SK-N-MC (cell line): ENCODE results near the gene HMGN4.
"Not testable (repeated sequence)": the region's sequence is repeated elsewhere in the genome, so short reads cannot be mapped to it uniquely, and the experiment has no call there.

Experiments
- DNase-seq: peaks from one replicate; pipeline ENCODE4 v3.0.0-alpha.2; 2011; ENCODE audit warnings: low read depth, low spot score
- H3K27ac ChIP-seq: fragments of 200-600 bp; sonication (generic); 2 replicates; pipeline ENCODE4 v1.5.1; 2016; ENCODE audit warnings: mixed run types
- H3K36me3 ChIP-seq: fragments of 200-600 bp; sonication (generic); 2 replicates; pipeline ENCODE4 v1.6.1; 2017; ENCODE audit warnings: antibody characterized with exemption, low read length, mixed read lengths; ENCODE audit not compliant: insufficient read depth
- H3K4me3 ChIP-seq: fragments of 200-600 bp; sonication (generic); 2 replicates; pipeline ENCODE4 v1.5.1; 2016
- H3K9ac ChIP-seq: fragments of 200-600 bp; sonication (generic); 2 replicates; pipeline ENCODE4 v1.8.0; 2017; ENCODE audit warnings: mixed run types, mixed read lengths; ENCODE audit not compliant: insufficient read length
- H3K9me3 ChIP-seq: fragments of 200-600 bp; sonication (generic); 2 replicates; pipeline ENCODE4 v1.6.1; 2017; ENCODE audit warnings: low read depth, mild to moderate bottlenecking, antibody characterized with exemption, low read length, moderate library complexity, mixed read lengths
- EZH2 ChIP-seq: fragments of 200-600 bp; sonication (generic); IDR thresholded peaks from one replicate; pipeline ENCODE4 v1.6.1; 2017; ENCODE audit warnings: antibody characterized with exemption
- FOXP2 ChIP-seq: optimal IDR thresholded peaks from 2 replicates; pipeline ENCODE3; 2011; ENCODE audit warnings: mild to moderate bottlenecking, moderate library complexity; ENCODE audit not compliant: insufficient read depth; ENCODE audit errors: extremely low read length, control extremely low read depth
- POLR2AphosphoS5 ChIP-seq: IDR thresholded peaks from 2 replicates; pipeline ENCODE4 v1.6.1; 2012; ENCODE audit warnings: mild to moderate bottlenecking, low read depth, low read length, borderline replicate concordance

HMGN4 gene

GRCh38 chr6:26520237-26520849 lies 17.8 kb upstream of the HMGN4 start:
- TF ChIP-seq POLR2AphosphoS5: peak; percentile 50; the same call in 1 of the 2 replicates
- no peak for TF ChIP-seq FOXP2
- no peak for TF ChIP-seq EZH2
- Histone ChIP-seq H3K9ac (peak overlapping the region; percentile 84), H3K27ac (peak overlapping the region; percentile 91), H3K9me3 (no peaks in the 10 kb centered on the region), H3K36me3 (no peaks in the 10 kb centered on the region), H3K4me3 (peak overlapping the region; percentile 80)
- peak; percentile 24 for DNase-seq

- peak overlapping the region; percentile 66 for H3K4me3 ChIP-seq
- peak overlapping the region; percentile 48; the same call in 1 of the 2 replicates for H3K27ac ChIP-seq
- H3K9ac ChIP-seq: peak overlapping the region; percentile 56
- peak; percentile 44 for DNase-seq
- H3K9me3 ChIP-seq: no peaks in the 10 kb centered on the region
- TF ChIP-seq POLR2AphosphoS5: no peak
- no peak for TF ChIP-seq EZH2
- no peak for TF ChIP-seq FOXP2
- no peaks in the 10 kb centered on the region for H3K36me3 ChIP-seq
Observed at GRCh38 chr6:26520850-26521599, 17.1 kb upstream of the HMGN4 start.

- Histone ChIP-seq H3K4me3 (peak overlapping the region; percentile 66), H3K9ac (peak overlapping the region; percentile 56), H3K36me3 (no peaks in the 10 kb centered on the region), H3K9me3 (no peaks in the 10 kb centered on the region), H3K27ac (peak overlapping the region; percentile 48; the same call in 1 of the 2 replicates)
- no peak for DNase-seq
- no peak for TF ChIP-seq EZH2
- TF ChIP-seq FOXP2: no peak
- TF ChIP-seq POLR2AphosphoS5: no peak
Observed at GRCh38 chr6:26521600-26522391, 16.4 kb upstream of the HMGN4 start.

GRCh38 chr6:26522486-26523228 lies 15.5 kb upstream of the HMGN4 start:
- not testable (repeated sequence) for H3K9me3 ChIP-seq, H3K27ac ChIP-seq, DNase-seq, H3K36me3 ChIP-seq, H3K4me3 ChIP-seq, H3K9ac ChIP-seq

- not testable (repeated sequence) for H3K9me3 ChIP-seq, H3K36me3 ChIP-seq, DNase-seq, H3K9ac ChIP-seq, H3K4me3 ChIP-seq, H3K27ac ChIP-seq
Observed at GRCh38 chr6:26524314-26524713, 13.9 kb upstream of the HMGN4 start.

DNA sequence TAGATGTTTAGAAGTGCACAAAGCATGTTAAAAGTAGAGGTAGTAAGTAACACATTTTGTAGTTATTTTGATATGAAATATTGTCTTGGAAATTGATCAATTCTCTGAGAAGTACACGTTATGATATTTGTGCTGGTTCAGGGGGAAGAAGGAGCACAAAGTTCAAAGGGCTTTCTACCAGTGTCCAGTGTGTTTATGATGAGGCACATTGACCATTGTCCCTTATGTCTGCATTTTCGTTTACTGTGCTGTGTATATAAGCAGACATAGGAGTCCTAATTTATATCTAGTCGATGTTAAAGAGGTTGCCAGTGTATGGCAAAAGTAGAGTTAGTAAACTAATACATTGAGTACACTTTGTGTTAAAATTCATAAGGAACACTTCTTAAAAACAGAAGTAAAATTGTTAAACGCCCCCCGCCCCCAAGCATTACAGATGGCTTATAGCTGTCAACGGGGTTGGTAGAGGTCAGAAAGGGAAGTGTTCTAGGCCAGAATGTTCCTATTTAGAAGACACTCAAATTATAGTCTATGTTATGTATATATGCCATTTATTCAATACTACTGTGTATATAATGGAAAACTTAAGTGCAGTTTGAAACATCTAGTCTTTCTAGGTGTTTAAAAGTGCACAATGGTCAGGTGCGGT lies 13.3 kb upstream of the HMGN4 start:
- no peak for TF ChIP-seq FOXP2
- no peak for TF ChIP-seq POLR2AphosphoS5
- no peak for TF ChIP-seq EZH2
- no peak for DNase-seq
- H3K9ac ChIP-seq: no peak overlapping the region
- H3K9me3 ChIP-seq: no peaks in the 10 kb centered on the region
- H3K27ac ChIP-seq: no peak overlapping the region
- H3K36me3 ChIP-seq: no peaks in the 10 kb centered on the region
- no peak overlapping the region for H3K4me3 ChIP-seq

DNA sequence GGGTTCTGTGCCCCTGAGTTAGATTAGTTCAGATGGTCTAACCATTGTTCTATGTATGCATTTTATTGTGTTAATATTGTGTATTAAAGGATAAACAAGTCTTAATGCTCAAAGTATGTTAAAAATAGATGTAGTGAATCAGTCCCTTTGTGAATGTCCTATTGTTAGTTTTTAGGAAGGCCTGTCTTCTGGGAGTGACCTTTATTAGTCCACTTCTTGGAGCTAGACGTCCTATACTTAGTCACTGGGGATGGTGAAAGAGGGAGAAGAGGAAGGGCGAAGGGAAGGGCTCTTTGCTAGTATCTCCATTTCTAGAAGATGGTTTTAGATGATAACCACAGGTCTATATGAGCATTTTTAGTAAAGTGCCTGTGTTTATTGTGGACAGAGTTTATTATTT lies 12.3 kb upstream of the HMGN4 start:
- Histone ChIP-seq H3K36me3 (no peaks in the 10 kb centered on the region), H3K9me3 (no peaks in the 10 kb centered on the region), H3K9ac (no peak overlapping the region), H3K27ac (no peak overlapping the region), H3K4me3 (no peak overlapping the region)
- no peak for DNase-seq
- TF ChIP-seq FOXP2 (no peak), EZH2 (no peak), POLR2AphosphoS5 (no peak)

GRCh38 chr6:26526928-26527327 lies 11.2 kb upstream of the HMGN4 start:
- H3K36me3 ChIP-seq: no peaks in the 10 kb centered on the region
- H3K9me3 ChIP-seq: no peaks in the 10 kb centered on the region
- H3K4me3 ChIP-seq: no peak overlapping the region
- no peak overlapping the region for H3K9ac ChIP-seq
- H3K27ac ChIP-seq: no peak overlapping the region
- no peak for DNase-seq
- TF ChIP-seq FOXP2: no peak
- no peak for TF ChIP-seq POLR2AphosphoS5
- no peak for TF ChIP-seq EZH2
